T-cell (primary cell): ENCODE data around the gene PTPN1. TPM values are rescaled to one million over a fixed set of nuclear protein-coding genes. Genes with fewer than 3 reads are reported as not detected.

Experiments
- ATAC-seq, 4 experiments: fragments of 200-7000 bp in 3 of 4; fragments of 150-1000 bp in 1 of 4; cut with Tn5 transposase; replicated peaks in 1 of 4; 1 replicate in 3 of 4; 2 replicates in 1 of 4; pipeline ENCODE4 v1.10.0; 2021; ENCODE audit warnings: moderate library complexity in 3 of 4, mild to moderate bottlenecking in 2 of 4, moderate number of reproducible peaks in 1 of 4
- CTCF ChIA-PET, 2 donors: fragments of 300-600 bp; sonication (Branson Sonifier 250); formaldehyde crosslinking; loops; one replicate each; lab custom pipeline; 2022; ENCODE audit warnings: antibody characterized with exemption in 2 of 2; lab: Charles Lee
- POLR2A ChIA-PET, 2 donors: fragments of 300-600 bp; sonication (Branson Sonifier 250); formaldehyde crosslinking; loops; one replicate each; lab custom pipeline; 2022; ENCODE audit warnings: antibody characterized with exemption in 2 of 2; lab: Charles Lee
- DNase-seq, 35 experiments: peaks; one replicate each; pipeline versions ENCODE4 v3.0.0 to v3.0.0-alpha.2; 2013 to 2023
- H3K27ac ChIP-seq: one replicate; pipeline ENCODE4 v1.5.1; 2013; ENCODE audit warnings: low read length
- H3K27me3 ChIP-seq, 2 experiments: replicated peaks in 1 of 2; 1 replicate in 1 of 2; 2 replicates in 1 of 2; pipeline versions ENCODE4 v1.6.1 to v1.7.0; 2013; ENCODE audit warnings: low read length in 1 of 2, mixed read lengths in 1 of 2; ENCODE audit not compliant: control insufficient read depth in 2 of 2, insufficient read depth in 2 of 2; ENCODE audit errors: extremely low read depth in 1 of 2
- H3K36me3 ChIP-seq, 2 donors: 1 replicate in 1 of 2; 2 replicates in 1 of 2; pipeline versions ENCODE4 v1.6.1 to v1.7.0; 2013; ENCODE audit warnings: low read length in 1 of 2; ENCODE audit not compliant: control insufficient read depth in 2 of 2, insufficient read depth in 1 of 2; ENCODE audit errors: extremely low read depth in 1 of 2
- H3K4me1 ChIP-seq, 2 experiments: 1 replicate in 1 of 2; 2 replicates in 1 of 2; pipeline versions ENCODE4 v1.6.1 to v1.7.0; 2013; ENCODE audit warnings: low read length in 2 of 2, mixed read lengths in 1 of 2; ENCODE audit not compliant: insufficient read depth in 2 of 2, control insufficient read depth in 1 of 2; ENCODE audit errors: extremely low read depth in 1 of 2
- H3K4me3 ChIP-seq, 2 donors: 1 replicate in 1 of 2; 2 replicates in 1 of 2; pipeline versions ENCODE4 v1.5.1 to v1.7.0; 2013; ENCODE audit warnings: mild to moderate bottlenecking in 2 of 2, low read length in 1 of 2, moderate library complexity in 1 of 2; ENCODE audit not compliant: control insufficient read depth in 1 of 2; ENCODE audit errors: extremely low read depth in 1 of 2
- H3K9me3 ChIP-seq: 2 replicates; pipeline ENCODE4 v1.7.0; 2013
- H3K27ac Mint-ChIP-seq, 2 donors: one replicate each; pipeline ENCODE4 v1.8.0; 2020 to 2021; ENCODE audit warnings: mild to moderate bottlenecking in 2 of 2, mixed read lengths in 2 of 2
- H3K27me3 Mint-ChIP-seq, 2 donors: one replicate each; pipeline ENCODE4 v1.8.0; 2021 to 2022; ENCODE audit warnings: mixed read lengths in 2 of 2
- H3K36me3 Mint-ChIP-seq: one replicate; pipeline ENCODE4 v1.8.0; 2021; ENCODE audit warnings: mixed read lengths
- H3K4me1 Mint-ChIP-seq, 3 donors: one replicate each; pipeline ENCODE4 v1.8.0; 2020 to 2022; ENCODE audit warnings: mixed read lengths in 3 of 3, mild to moderate bottlenecking in 1 of 3
- H3K4me3 Mint-ChIP-seq, 3 donors: one replicate each; pipeline ENCODE4 v1.8.0; 2020 to 2022; ENCODE audit warnings: mild to moderate bottlenecking in 3 of 3, mixed read lengths in 3 of 3, moderate library complexity in 3 of 3
- H3K9me3 Mint-ChIP-seq, 3 donors: one replicate each; pipeline ENCODE4 v1.8.0; 2020 to 2022; ENCODE audit warnings: mixed read lengths in 3 of 3
- whole genome bisulfite sequencing: methylation state at CpG from one replicate; pipeline ENCODE4 v1.1.5; 2013; ENCODE audit warnings: missing lambda C conversion rate; ENCODE audit not compliant: insufficient coverage; 5-methylcytosine and 5-hydroxymethylcytosine counted together
- total RNA-seq, 35 experiments: library from RNA in 6 of 35; stranded (reverse) in 6 of 35; fragments of 120-200 nt in 1 of 35; gene quantifications; one replicate each; pipeline versions ENCODE4 v1.2.1 to v1.2.4 and lab custom pipeline; 2013 to 2026

PTPN1 gene
- total RNA-seq, 5 donors from 2014 or later (not counting 1 experiment from before 2014, with no cell fraction given) = 50.7 to 67.9 (median 55.3) TPM

DNA sequence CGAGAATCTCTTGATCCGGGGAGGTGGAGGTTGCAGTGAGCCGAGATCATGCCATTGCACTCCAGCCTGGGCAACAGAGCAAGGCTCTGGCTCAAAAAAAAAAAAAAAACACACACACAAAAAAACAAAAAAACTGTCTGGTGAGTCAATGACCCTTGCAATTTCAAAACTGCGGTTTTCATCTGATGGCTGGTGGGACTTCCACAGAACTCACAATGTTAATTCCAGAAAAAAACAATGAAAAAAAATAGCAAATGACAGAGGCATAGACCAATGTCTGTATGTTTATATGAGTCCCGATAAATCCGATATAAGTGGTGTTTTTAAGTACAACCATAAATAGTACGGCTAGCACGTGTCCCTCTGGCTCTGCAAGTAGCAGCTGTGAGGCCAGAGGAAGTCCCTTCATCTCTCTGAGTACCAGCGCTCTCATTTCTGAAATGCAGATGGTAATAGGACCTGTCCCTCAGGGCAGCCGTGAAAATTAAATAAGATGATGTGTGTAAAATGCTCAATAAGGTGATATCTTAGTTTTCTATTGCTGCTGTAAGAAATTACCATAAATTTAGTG is 21.9 kb upstream of the PTPN1 start:
- Mint-ChIP-seq H3K4me3 (no peak overlapping the region), H3K4me1 (peaks cover 11 to 17% (median 14%) of the 10 kb centered on the region in 3 donors), H3K27ac (no peak overlapping the region), H3K9me3 (no peaks in the 10 kb centered on the region), H3K36me3 (no peaks in the 10 kb centered on the region), H3K27me3 (peaks cover 0 to 2% of the 10 kb centered on the region in 2 donors)
- WGBS = 78% methylated on average over 6 of the region's 10 CpGs
- Histone ChIP-seq H3K9me3 (no peaks in the 10 kb centered on the region), H3K27me3 (no peaks in the 10 kb centered on the region), H3K4me1 (peaks cover 0 to 9% of the 10 kb centered on the region in 2 experiments), H3K36me3 (no peaks in the 10 kb centered on the region), H3K4me3 (no peak overlapping the region), H3K27ac (no peak overlapping the region)
- CTCF ChIA-PET = no interaction called here
- DNase-seq (no peak), ATAC-seq (no peak)
- POLR2A ChIA-PET = interaction anchor here in 1 of 2 donors (0.6 kb wide), 2 partner anchors 367 to 1412 kb away, joined by 4 read pairs; no protein-coding TSS in a partner anchor

DNA sequence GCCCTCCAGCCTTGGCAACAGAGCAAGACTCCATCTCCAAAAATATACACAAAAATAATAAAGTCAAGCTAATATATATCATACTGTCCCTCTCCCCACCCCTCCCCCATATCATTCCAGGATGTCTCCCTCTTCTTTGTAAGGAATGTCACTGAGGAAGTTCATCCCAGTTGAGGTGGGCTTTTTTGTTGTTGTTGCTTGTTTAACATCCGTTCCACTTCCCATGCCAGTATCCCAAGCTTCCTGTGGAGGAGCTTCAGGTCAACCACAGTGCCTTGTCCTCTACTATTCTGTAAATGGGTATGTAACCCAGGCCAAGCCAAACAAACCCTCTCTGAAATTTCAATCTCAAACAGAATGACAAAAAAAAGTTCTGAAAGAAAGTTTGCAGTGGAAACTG is 19.0 kb upstream of the PTPN1 start:
- DNase-seq = no peak
- Mint-ChIP-seq H3K27me3 (peaks cover 0 to 4% of the 10 kb centered on the region in 2 donors), H3K36me3 (no peaks in the 10 kb centered on the region), H3K27ac (no peak overlapping the region), H3K4me3 (no peak overlapping the region), H3K9me3 (no peaks in the 10 kb centered on the region), H3K4me1 (peaks cover 0 to 1% (median 0%) of the 10 kb centered on the region in 3 donors)
- H3K27me3 ChIP-seq = peaks cover 0 to 2% of the 10 kb centered on the region in 2 experiments
- no peaks in the 10 kb centered on the region for H3K36me3 ChIP-seq
- no peaks in the 10 kb centered on the region for H3K9me3 ChIP-seq
- ATAC-seq = no peak
- no peak overlapping the region for H3K4me3 ChIP-seq
- H3K4me1 ChIP-seq = no peaks in the 10 kb centered on the region
- CTCF ChIA-PET = interaction anchor here in 1 of 2 donors (0.6 kb wide), 1 partner anchor 311 kb away, joined by 8 read pairs; no protein-coding TSS in a partner anchor
- WGBS = no CpG with 5 or more reads among the region's 1 CpG
- H3K27ac ChIP-seq = no peak overlapping the region
- POLR2A ChIA-PET = interaction anchor here in 1 of 2 donors (0.6 kb wide), 1 partner anchor 94 kb away, joined by 4 read pairs; no protein-coding TSS in a partner anchor

DNA sequence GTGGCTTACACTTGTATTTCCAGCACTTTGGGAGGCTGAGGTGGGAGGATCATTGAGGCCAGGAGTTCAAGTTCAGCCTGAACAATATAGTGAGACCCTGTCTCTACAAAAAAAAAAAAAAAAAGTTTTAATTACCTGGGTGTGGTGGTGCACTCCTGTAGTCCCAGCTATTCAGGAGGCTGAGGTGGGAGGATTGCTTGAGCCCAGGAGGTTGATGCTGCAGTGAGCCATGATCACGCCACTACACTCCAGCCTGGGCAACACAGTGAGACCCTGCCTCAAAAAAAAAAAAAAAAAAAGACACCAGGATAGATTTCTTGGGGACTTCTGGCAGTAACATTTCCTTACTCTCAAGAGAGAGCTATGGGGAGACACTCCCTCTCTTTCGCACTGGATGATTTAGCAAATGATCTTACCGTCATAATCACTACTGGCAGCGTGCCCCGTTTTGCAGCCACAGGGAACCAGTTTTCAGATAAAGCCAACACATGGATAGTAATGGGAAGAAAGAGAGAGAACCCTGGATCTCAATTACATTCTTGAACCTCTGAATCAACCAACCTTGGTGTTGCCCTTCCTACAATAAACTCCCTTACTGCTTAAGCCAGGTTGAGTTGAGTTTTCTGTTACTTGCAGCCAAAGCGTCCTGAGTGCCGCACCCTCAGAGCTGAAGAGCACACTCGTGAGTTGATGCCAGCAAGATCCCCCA is 18.1 kb upstream of the PTPN1 start:
- ChIA-PET POLR2A (no interaction called here), CTCF (interaction anchor here (0.6 to 1.2 kb wide), 6 partner anchors 14 to 320 kb away, joined by 3 to 9 read pairs (median 4); no protein-coding TSS in a partner anchor)
- Histone ChIP-seq H3K27me3 (peaks cover 0 to 2% of the 10 kb centered on the region in 2 experiments), H3K4me3 (no peak overlapping the region), H3K36me3 (no peaks in the 10 kb centered on the region), H3K27ac (no peak overlapping the region), H3K9me3 (no peaks in the 10 kb centered on the region), H3K4me1 (no peaks in the 10 kb centered on the region)
- H3K27ac Mint-ChIP-seq = no peak overlapping the region
- H3K4me3 Mint-ChIP-seq = no peak overlapping the region
- no peaks in the 10 kb centered on the region for H3K9me3 Mint-ChIP-seq
- no peaks in the 10 kb centered on the region for H3K36me3 Mint-ChIP-seq
- DNase-seq (no peak), ATAC-seq (no peak)
- WGBS = 97% methylated on average over 3 of the region's 8 CpGs
- peaks cover 0 to 4% of the 10 kb centered on the region in 2 donors for H3K27me3 Mint-ChIP-seq
- peaks cover 0 to 1% (median 0%) of the 10 kb centered on the region in 3 donors for H3K4me1 Mint-ChIP-seq

- no peak overlapping the region for H3K27ac ChIP-seq
- ChIA-PET CTCF (no interaction called here), POLR2A (interaction anchor here in 1 of 2 donors (0.5 kb wide), 1 partner anchor 22 kb away, joined by 5 read pairs; no protein-coding TSS in a partner anchor)
- H3K27me3 ChIP-seq = peaks cover 0 to 2% of the 10 kb centered on the region in 2 experiments
- DNase-seq = no peak
- H3K36me3 ChIP-seq = no peaks in the 10 kb centered on the region
- no peak for ATAC-seq
- 93% methylated on average over 4 of the region's 5 CpGs for WGBS
- H3K9me3 ChIP-seq = no peaks in the 10 kb centered on the region
- no peak overlapping the region for H3K4me3 ChIP-seq
- H3K9me3 Mint-ChIP-seq = no peaks in the 10 kb centered on the region
- peaks cover 0 to under 1% (median 0%) of the 10 kb centered on the region in 3 donors for H3K4me1 Mint-ChIP-seq
- no peaks in the 10 kb centered on the region for H3K4me1 ChIP-seq
- H3K27ac Mint-ChIP-seq = no peak overlapping the region
- no peak overlapping the region for H3K4me3 Mint-ChIP-seq
- no peaks in the 10 kb centered on the region for H3K36me3 Mint-ChIP-seq
- H3K27me3 Mint-ChIP-seq = peaks cover 0 to 4% of the 10 kb centered on the region in 2 donors
Observed at GRCh38 chr20:50493881-50494253, 16.3 kb upstream of the PTPN1 start.

- DNase-seq = no peak
- ATAC-seq = no peak
- no peak overlapping the region for H3K27ac ChIP-seq
Observed at GRCh38 chr20:50494428-50494827, 15.8 kb upstream of the PTPN1 start.

GRCh38 chr20:50496773-50497385 is 13.3 kb upstream of the PTPN1 start:
- Mint-ChIP-seq H3K9me3 (no peaks in the 10 kb centered on the region), H3K4me1 (peaks cover 0 to 2% (median 0%) of the 10 kb centered on the region in 3 donors), H3K36me3 (no peaks in the 10 kb centered on the region), H3K4me3 (no peak overlapping the region), H3K27ac (no peak overlapping the region), H3K27me3 (peaks cover 0 to 2% of the 10 kb centered on the region in 2 donors)
- Histone ChIP-seq H3K4me1 (no peaks in the 10 kb centered on the region), H3K9me3 (no peaks in the 10 kb centered on the region), H3K4me3 (no peak overlapping the region), H3K27me3 (peaks cover 0 to 2% of the 10 kb centered on the region in 2 experiments), H3K36me3 (no peaks in the 10 kb centered on the region), H3K27ac (no peak overlapping the region)
- no CpG with 5 or more reads among the region's 5 CpGs for WGBS
- CTCF ChIA-PET = interaction anchor here in 1 of 2 donors (0.6 kb wide), 1 partner anchor 1230 kb away, joined by 4 read pairs; no protein-coding TSS in a partner anchor
- POLR2A ChIA-PET = no interaction called here
- ATAC-seq (no peak), DNase-seq (no peak)

More at GRCh38 chr20:50494428-50494827, 15.8 kb upstream of the PTPN1 start:
- POLR2A ChIA-PET = no interaction called here
- Mint-ChIP-seq H3K4me3 (no peak overlapping the region), H3K9me3 (no peaks in the 10 kb centered on the region), H3K27me3 (peaks cover 0 to 4% of the 10 kb centered on the region in 2 donors), H3K4me1 (peaks cover 0 to 2% (median 0%) of the 10 kb centered on the region in 3 donors), H3K36me3 (no peaks in the 10 kb centered on the region), H3K27ac (no peak overlapping the region)
- Histone ChIP-seq H3K36me3 (no peaks in the 10 kb centered on the region), H3K9me3 (no peaks in the 10 kb centered on the region), H3K4me3 (no peak overlapping the region), H3K4me1 (no peaks in the 10 kb centered on the region), H3K27me3 (peaks cover 0 to 2% of the 10 kb centered on the region in 2 experiments)
- CTCF ChIA-PET = no interaction called here
- WGBS = 76% methylated on average over 4 of the region's 6 CpGs
